ENCODE results near the gene HEXA.

DNA sequence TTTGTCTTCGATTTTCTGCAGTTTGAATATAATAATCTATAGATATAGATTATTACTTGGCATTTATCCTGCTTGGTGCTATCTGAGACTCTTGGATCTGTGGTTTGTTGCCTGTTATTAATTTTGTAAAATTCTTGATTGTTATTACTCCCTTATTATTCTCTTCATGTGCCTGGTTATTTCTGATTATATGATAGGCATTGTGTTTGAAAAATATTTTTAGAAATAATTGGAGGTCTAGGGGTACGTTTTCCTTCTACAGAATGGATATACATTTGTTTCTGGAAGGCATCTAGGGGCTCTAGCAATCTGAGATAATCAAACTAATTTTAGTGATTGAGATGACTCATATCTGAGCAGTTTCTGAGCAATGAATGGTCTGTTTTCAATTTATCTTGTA lies 41.0 kb downstream of the HEXA start:
- TF ChIP-seq CTCF (IDR thresholded peaks at IDR 0.05; ENCODE audit: insufficient read depth, low read length, poor library complexity, severe bottlenecking), result no peak
- no peak for TF ChIP-seq EZH2phosphoT487 (conservative IDR thresholded peaks at IDR 0.05; ENCODE audit: low read length)
